Testis (tissue), 3 donors: ENCODE data around the gene WWC2. TPM values are rescaled to one million over a fixed set of nuclear protein-coding genes. Genes with fewer than 3 reads are reported as not detected.
A peak's percentile ranks its signal among the peaks of the same experiment; 100 is the strongest.

Experiments
- DNase-seq: peaks from one replicate; pipeline ENCODE4 v3.0.0-alpha.2; 2019
- H3K27ac ChIP-seq, 2 donors: fragments of 200-600 bp; sonication (generic); one replicate each; pipeline ENCODE4 v1.5.1; 2019
- H3K27me3 ChIP-seq: fragments of 200-600 bp; sonication (generic); one replicate; pipeline ENCODE4 v1.5.1; 2019
- H3K36me3 ChIP-seq: fragments of 200-600 bp; sonication (generic); one replicate; pipeline ENCODE4 v1.5.1; 2017; ENCODE audit warnings: low read depth; ENCODE audit errors: missing control alignments
- H3K4me1 ChIP-seq: fragments of 200-600 bp; sonication (generic); one replicate; pipeline ENCODE4 v1.5.1; 2019
- H3K4me3 ChIP-seq, 2 donors: fragments of 200-600 bp; sonication (generic); one replicate each; pipeline ENCODE4 v1.5.1; 2017 to 2019
- H3K9me3 ChIP-seq: fragments of 200-600 bp; sonication (generic); one replicate; pipeline ENCODE4 v1.5.1; 2017
- CTCF ChIP-seq, 3 experiments: fragments of 450-650 bp in 2 of 3; fragments of 200-600 bp in 1 of 3; sonication (generic) in 1 of 3; IDR thresholded peaks; one replicate each; pipeline ENCODE4 v1.5.1; 2016 to 2019; ENCODE audit warnings: antibody characterized with exemption in 3 of 3, mild to moderate bottlenecking in 2 of 3, moderate library complexity in 1 of 3
- POLR2A ChIP-seq: fragments of 450-650 bp; IDR thresholded peaks from one replicate; pipeline ENCODE4 v1.6.1; 2017; ENCODE audit warnings: antibody characterized with exemption, mild to moderate bottlenecking, moderate library complexity
- WGBS, 2 donors: methylation state at CpG; one replicate each; pipeline ENCODE4 v1.1.5; 2018; 5-methylcytosine and 5-hydroxymethylcytosine counted together
- intact Hi-C: fragments of 100-400 bp; cut with DNase I; formaldehyde crosslinking; loops from one replicate; pipeline ENCODE4 v1.15.1; 2023; ENCODE audit warnings: low total_unique reads
- polyA plus RNA-seq: library from polyadenylated mRNA; stranded (reverse); fragments of 350-450 nt; fragmentation: Illumina TruSeq; extraction: RNeasy Lipid Tissue Mini Kit (QIAGEN cat#74804); gene quantifications from one replicate; pipeline ENCODE4 v1.2.3, GENCODE V29; 2014; ENCODE audit warnings: low read depth, low replicate concordance; ENCODE audit not compliant: insufficient read depth
- total RNA-seq, 2 donors: library from RNA; depleted of rRNA; stranded (reverse); fragments of >200 nt; gene quantifications; one replicate each; pipeline ENCODE4 v1.2.3, GENCODE V29; 2016

The WWC2 gene
- total and polyA plus RNA-seq, 3 donors from 2014 or later, result 34.4 to 76.7 (median 64.2) TPM

GRCh38 chr4:183124865-183125264 is 25.8 kb downstream of the WWC2 start:
- 68 to 85% methylated on average over 5 of the region's 5 CpGs for WGBS, 2 donors
- Histone ChIP-seq H3K27ac (no peak overlapping the region), H3K4me1 (peaks cover 9% of the 10 kb centered on the region), H3K27me3 (no peaks in the 10 kb centered on the region), H3K9me3 (no peaks in the 10 kb centered on the region), H3K4me3 (no peak overlapping the region), H3K36me3 (no peaks in the 10 kb centered on the region)
- DNase-seq, result no peak
- intact Hi-C loops, result no loop called here
- TF ChIP-seq POLR2A, result no peak
- TF ChIP-seq CTCF (IDR thresholded peaks at IDR 0.05), result no peak

GRCh38 chr4:183129125-183129524 is 30.1 kb downstream of the WWC2 start:
- Histone ChIP-seq H3K27ac (peak overlapping the region in 1 of 2 donors; percentile 7), H3K27me3 (no peaks in the 10 kb centered on the region), H3K4me1 (peaks cover 9% of the 10 kb centered on the region), H3K4me3 (no peak overlapping the region), H3K36me3 (no peaks in the 10 kb centered on the region), H3K9me3 (no peaks in the 10 kb centered on the region)
- no peak for DNase-seq
- TF ChIP-seq CTCF (IDR thresholded peaks at IDR 0.05), result no peak
- no peak for TF ChIP-seq POLR2A
- intact Hi-C loops, result no loop called here
- 76 to 82% methylated on average over 3 of the region's 3 CpGs for WGBS, 2 donors

- H3K36me3 ChIP-seq, result no peaks in the 10 kb centered on the region
- H3K9me3 ChIP-seq, result no peaks in the 10 kb centered on the region
- no peaks in the 10 kb centered on the region for H3K27me3 ChIP-seq
- peak overlapping the region in 1 of 2 donors; percentile 7 for H3K27ac ChIP-seq
- intact Hi-C loops, result no loop called here
- H3K4me1 ChIP-seq, result peaks cover 9% of the 10 kb centered on the region
- 81 to 86% methylated on average over 2 of the region's 2 CpGs for WGBS, 2 donors
- H3K4me3 ChIP-seq, result no peak overlapping the region
- no peak for DNase-seq
- TF ChIP-seq CTCF (IDR thresholded peaks at IDR 0.05) (no peak), POLR2A (no peak)
Measured at GRCh38 chr4:183129675-183130074, 30.6 kb downstream of the WWC2 start.

GRCh38 chr4:183130328-183131155 is 31.5 kb downstream of the WWC2 start:
- Histone ChIP-seq H3K36me3 (no peaks in the 10 kb centered on the region), H3K27me3 (no peaks in the 10 kb centered on the region), H3K9me3 (no peaks in the 10 kb centered on the region), H3K4me1 (peaks cover 6% of the 10 kb centered on the region), H3K27ac (no peak overlapping the region), H3K4me3 (no peak overlapping the region)
- TF ChIP-seq CTCF (IDR thresholded peaks at IDR 0.05) (no peak), POLR2A (no peak)
- intact Hi-C loops, result no loop called here
- 68 to 75% methylated on average over 7 of the region's 7 CpGs for WGBS, 2 donors
- DNase-seq, result peak; percentile 57

- Histone ChIP-seq H3K27me3 (no peaks in the 10 kb centered on the region), H3K4me1 (peaks cover 6% of the 10 kb centered on the region), H3K27ac (no peak overlapping the region), H3K36me3 (no peaks in the 10 kb centered on the region), H3K4me3 (no peak overlapping the region), H3K9me3 (no peaks in the 10 kb centered on the region)
- no peak for DNase-seq
- 59 to 72% methylated on average over 2 of the region's 2 CpGs for WGBS, 2 donors
- intact Hi-C loops, result no loop called here
- TF ChIP-seq POLR2A (no peak), CTCF (IDR thresholded peaks at IDR 0.05) (no peak)
Measured at GRCh38 chr4:183132081-183132480, 33.0 kb downstream of the WWC2 start.
